CD4-positive, alpha-beta T cell treated with Interleukin-17A for 4 hours (primary cell): ENCODE results near the gene CIPC.
A peak's percentile ranks its signal among the peaks of the same experiment; 100 is the strongest.

Experiments
- DNase-seq: peaks from one replicate; pipeline ENCODE4 v3.0.0-alpha.2; 2020; ENCODE audit warnings: mixed read lengths

CIPC gene

GRCh38 chr14:77104393-77104792 lies 6.3 kb downstream of the CIPC start:
- DNase-seq = no peak

GRCh38 chr14:77105145-77105939 lies 7.3 kb downstream of the CIPC start:
- no peak for DNase-seq

GRCh38 chr14:77106666-77107065 lies 8.6 kb downstream of the CIPC start:
- no peak for DNase-seq

- DNase-seq = no peak
Measured at GRCh38 chr14:77107228-77107627, 9.2 kb downstream of the CIPC start.

GRCh38 chr14:77108753-77109152 lies 10.7 kb downstream of the CIPC start:
- DNase-seq = no peak

- no peak for DNase-seq
Measured at GRCh38 chr14:77109656-77110055, 11.6 kb downstream of the CIPC start.

- DNase-seq = no peak
Measured at GRCh38 chr14:77110286-77110685, 12.2 kb downstream of the CIPC start.

GRCh38 chr14:77111021-77111420 lies 13.0 kb downstream of the CIPC start:
- no peak for DNase-seq

- no peak for DNase-seq
Measured at GRCh38 chr14:77113644-77114043, 15.6 kb downstream of the CIPC start.

GRCh38 chr14:77114609-77115008 lies 16.6 kb downstream of the CIPC start:
- no peak for DNase-seq

GRCh38 chr14:77116172-77116817 lies 18.2 kb downstream of the CIPC start:
- DNase-seq = no peak

- peak; percentile 39 for DNase-seq
Measured at GRCh38 chr14:77119851-77120250, 21.8 kb downstream of the CIPC start.

GRCh38 chr14:77120771-77121743 lies 23.0 kb downstream of the CIPC start:
- DNase-seq = peak; percentile 66

- no peak for DNase-seq
Measured at GRCh38 chr14:77122526-77123125, 24.6 kb downstream of the CIPC start.

- peak; percentile 35 for DNase-seq
Measured at GRCh38 chr14:77123381-77124325, 25.6 kb downstream of the CIPC start.

- peak; percentile 79 for DNase-seq
Measured at GRCh38 chr14:77124345-77125280, 26.6 kb downstream of the CIPC start.

GRCh38 chr14:77125281-77125801 lies 27.3 kb downstream of the CIPC start:
- no peak for DNase-seq

- DNase-seq = no peak
Measured at GRCh38 chr14:77125823-77126325, 27.8 kb downstream of the CIPC start.

- DNase-seq = no peak
Measured at GRCh38 chr14:77126461-77126990, 28.5 kb downstream of the CIPC start.

GRCh38 chr14:77128414-77128891 lies 30.4 kb downstream of the CIPC start:
- DNase-seq = no peak
